ENCODE results near the gene RASGRP3. TPM values are rescaled to one million over a fixed set of nuclear protein-coding genes. Genes with fewer than 3 reads are reported as not detected.

Gene RASGRP3
- total RNA-seq (10 to 100 TPM; 46.9 to 77.4 (median 66.4) TPM), polyA plus RNA-seq (10 to 100 TPM; 14.9 to 22.4 TPM)
- long read RNA-seq, donor 1, full-length matches to known transcripts: 6 of 50 reads
- long read RNA-seq, donor 1, partial matches to known transcripts: 10 of 50 reads
- long read RNA-seq, donor 1, other reads (novel, unspliced or antisense): 34 of 50 reads
- long read RNA-seq, donor 2, full-length matches to known transcripts: 9 of 59 reads
- long read RNA-seq, donor 2, partial matches to known transcripts: 23 of 59 reads
- long read RNA-seq, donor 2, other reads (novel, unspliced or antisense): 27 of 59 reads
- long read RNA-seq, donor 3, full-length matches to known transcripts: 11 of 107 reads
- long read RNA-seq, donor 3, partial matches to known transcripts: 30 of 107 reads
- long read RNA-seq, donor 3, other reads (novel, unspliced or antisense): 66 of 107 reads

GRCh38 chr2:33476131-33476792, at the start of gene RASGRP3:
Gene RASGRP3, plus strand, starts transcription at chr2:33476649. Its CDS starts 38,488 bp downstream, at chr2:33515137.
- Histone ChIP-seq H3K27ac (peak within 1 kb of the TSS; percentile 68 to 94 (median 90)), H3K27me3 (no peaks in the 10 kb centered on the region), H3K4me3 (peak within 1 kb of the TSS; percentile 32 to 68 (median 60)), H3K36me3 (peaks cover 0 to 3% (median 0%) of the 10 kb centered on the region in 9 donors), H3K9me3 (no peaks in the 10 kb centered on the region), H3K4me1 (peaks cover 0 to 80% (median 58%) of the 10 kb centered on the region in 9 donors)
- WGBS, 2 donors: 0 to 1% methylated on average over 18 of the region's 18 CpGs
- DNase-seq: peak; percentile 81 to 87
- intact Hi-C loops (cut with DNase I): loop anchor here (5.0 to 10.0 kb wide), 6 partner anchors 59 to 109 kb away; no protein-coding TSS in a partner anchor
- TF ChIP-seq CTCF (IDR thresholded peaks at IDR 0.05): no peak
- peak; percentile 75 to 88 (median 83) for ATAC-seq

GRCh38 chr2:33426666-33427231, 49.7 kb upstream of the RASGRP3 start:
- ATAC-seq: peak; percentile 29 to 93 (median 72)
- TF ChIP-seq CTCF (IDR thresholded peaks at IDR 0.05): no peak
- DNase-seq: peak in 1 of 2 donors; percentile 73
- H3K4me3 ChIP-seq: no peak overlapping the region
- intact Hi-C loops (cut with DNase I): no loop called here
- H3K9me3 ChIP-seq: no peaks in the 10 kb centered on the region
- H3K4me1 ChIP-seq: peaks cover 0 to 10% (median 0%) of the 10 kb centered on the region in 9 donors
- no peak overlapping the region for H3K27ac ChIP-seq
- H3K27me3 ChIP-seq: no peaks in the 10 kb centered on the region
- WGBS, 2 donors: 58 to 67% methylated on average over 3 of the region's 3 CpGs
- no peaks in the 10 kb centered on the region for H3K36me3 ChIP-seq

GRCh38 chr2:33430077-33430476, 46.4 kb upstream of the RASGRP3 start:
- Histone ChIP-seq H3K27ac (no peak overlapping the region), H3K4me3 (no peak overlapping the region), H3K4me1 (peaks cover 0 to 26% (median 8%) of the 10 kb centered on the region in 9 donors), H3K9me3 (no peaks in the 10 kb centered on the region), H3K27me3 (no peaks in the 10 kb centered on the region), H3K36me3 (no peaks in the 10 kb centered on the region)
- intact Hi-C loops (cut with DNase I): loop anchor here in 1 of 10 donors (10.0 kb wide), 1 partner anchor 155 kb away; no protein-coding TSS in a partner anchor
- no peak for TF ChIP-seq CTCF (IDR thresholded peaks at IDR 0.05)
- 56 to 78% methylated on average over 3 of the region's 3 CpGs for WGBS, 2 donors
- ATAC-seq: no peak
- DNase-seq: no peak

GRCh38 chr2:33430856-33431255, 45.6 kb upstream of the RASGRP3 start:
- Histone ChIP-seq H3K27me3 (no peaks in the 10 kb centered on the region), H3K36me3 (no peaks in the 10 kb centered on the region), H3K27ac (no peak overlapping the region), H3K9me3 (no peaks in the 10 kb centered on the region), H3K4me1 (peaks cover 0 to 33% (median 8%) of the 10 kb centered on the region in 9 donors), H3K4me3 (no peak overlapping the region)
- TF ChIP-seq CTCF (IDR thresholded peaks at IDR 0.05): no peak
- intact Hi-C loops (cut with DNase I): loop anchor here in 1 of 10 donors (10.0 kb wide), 1 partner anchor 156 kb away; no protein-coding TSS in a partner anchor
- no peak for DNase-seq
- no peak for ATAC-seq
- WGBS, 2 donors: 75 to 83% methylated on average over 1 of the region's 1 CpG

Data from heart right ventricle (tissue), 16 donors.